Omental fat pad (tissue), 4 donors: ENCODE measurements around the gene LAMC1. TPM values are rescaled to one million over a fixed set of nuclear protein-coding genes. Genes with fewer than 3 reads are reported as not detected.
"Not testable (repeated sequence)": the region's sequence is repeated elsewhere in the genome, so short reads cannot be mapped to it uniquely, and the experiment has no call there.

Source experiments
- ATAC-seq: fragments of 150-250 bp; one replicate; pipeline ENCODE4 v1.9.1; 2016; ENCODE audit warnings: mild to moderate bottlenecking, moderate library complexity; ENCODE audit not compliant: low FRiP score
- DNase-seq: peaks from one replicate; pipeline ENCODE4 v3.0.0-alpha.2; 2019; ENCODE audit warnings: low spot score
- CTCF ChIP-seq, 3 donors: fragments of 450-650 bp; IDR thresholded peaks; one replicate each; pipeline ENCODE4 v1.5.1; 2016 to 2017; ENCODE audit warnings: antibody characterized with exemption in 3 of 3, mild to moderate bottlenecking in 3 of 3, moderate library complexity in 2 of 3
- total RNA-seq, 4 donors: library from RNA; depleted of rRNA; stranded (reverse); fragments of >200 nt; gene quantifications; one replicate each; pipeline ENCODE4 v1.1.0, GENCODE V29; 2016

The LAMC1 gene
- total RNA-seq, 4 donors from 2014 or later, result 377 to 829 (median 461) TPM

GRCh38 chr1:183070923-183071618 is 47.9 kb downstream of the LAMC1 start:
- DNase-seq, result no peak
- no peak for ATAC-seq
- no peak for TF ChIP-seq CTCF (IDR thresholded peaks at IDR 0.05)

GRCh38 chr1:183072595-183072994 is 49.4 kb downstream of the LAMC1 start:
- DNase-seq, ATAC-seq: not testable (repeated sequence)

GRCh38 chr1:183073320-183073719 is 50.1 kb downstream of the LAMC1 start:
- TF ChIP-seq CTCF (IDR thresholded peaks at IDR 0.05), result no peak
- DNase-seq (no peak), ATAC-seq (no peak)

GRCh38 chr1:183074215-183074614 is 51.0 kb downstream of the LAMC1 start:
- DNase-seq (no peak), ATAC-seq (no peak)
- TF ChIP-seq CTCF (IDR thresholded peaks at IDR 0.05), result no peak

GRCh38 chr1:183075861-183076260 is 52.6 kb downstream of the LAMC1 start:
- no peak for ATAC-seq
- no peak for TF ChIP-seq CTCF (IDR thresholded peaks at IDR 0.05)
- no peak for DNase-seq

GRCh38 chr1:183077097-183077496 is 53.9 kb downstream of the LAMC1 start:
- ATAC-seq, result no peak
- TF ChIP-seq CTCF (IDR thresholded peaks at IDR 0.05), result no peak
- no peak for DNase-seq

GRCh38 chr1:183079712-183080388 is 56.6 kb downstream of the LAMC1 start:
- no peak for ATAC-seq
- DNase-seq, result no peak
- no peak for TF ChIP-seq CTCF (IDR thresholded peaks at IDR 0.05)
